Glutamatergic neuron (in vitro differentiated cells): ENCODE data around the gene CCDC116. TPM values are rescaled to one million over a fixed set of nuclear protein-coding genes. Genes with fewer than 3 reads are reported as not detected.
"Not testable (repeated sequence)": the region's sequence is repeated elsewhere in the genome, so short reads cannot be mapped to it uniquely, and the experiment has no call there.

ENCODE experiments used
- DNase-seq: peaks from one replicate; pipeline ENCODE4 v3.0.0; 2022
- H3K27ac Mint-ChIP-seq: one replicate; pipeline ENCODE4 v1.8.0; 2020; ENCODE audit warnings: mild to moderate bottlenecking, mixed read lengths, inconsistent platforms; ENCODE audit not compliant: unreplicated experiment
- H3K27me3 Mint-ChIP-seq: one replicate; pipeline ENCODE4 v1.8.0; 2020; ENCODE audit warnings: mild to moderate bottlenecking, moderate library complexity, mixed read lengths, inconsistent platforms; ENCODE audit not compliant: unreplicated experiment
- H3K36me3 Mint-ChIP-seq: one replicate; pipeline ENCODE4 v1.8.0; 2020; ENCODE audit warnings: mild to moderate bottlenecking, mixed read lengths, inconsistent platforms; ENCODE audit not compliant: unreplicated experiment
- H3K4me1 Mint-ChIP-seq: one replicate; pipeline ENCODE4 v1.8.0; 2020; ENCODE audit warnings: mild to moderate bottlenecking, low read depth, mixed read lengths, inconsistent platforms; ENCODE audit not compliant: unreplicated experiment
- H3K4me3 Mint-ChIP-seq: one replicate; pipeline ENCODE4 v1.8.0; 2020; ENCODE audit warnings: mild to moderate bottlenecking, mixed read lengths, inconsistent platforms; ENCODE audit not compliant: unreplicated experiment
- H3K9me3 Mint-ChIP-seq: one replicate; pipeline ENCODE4 v1.8.0; 2020; ENCODE audit warnings: mild to moderate bottlenecking, moderate library complexity, mixed read lengths, inconsistent platforms; ENCODE audit not compliant: unreplicated experiment
- CTCF ChIP-seq: fragments of 200-600 bp; sonication (generic); IDR thresholded peaks from one replicate; pipeline ENCODE4 v1.5.0; 2021; ENCODE audit not compliant: partially characterized antibody, unreplicated experiment
- total RNA-seq: library from RNA; stranded (reverse); fragmentation: NEBNext Ultra II Directional; extraction: Animal tissue kit (Norgen Biotek cat#: 25700); gene quantifications from one replicate; pipeline ENCODE4 v1.2.1, GENCODE V29; 2021; ENCODE audit not compliant: unreplicated experiment

The CCDC116 gene
- total RNA-seq, 1 donor from 2014 or later, result 0.71 TPM

- Mint-ChIP-seq H3K27ac (no peak overlapping the region), H3K36me3 (no peaks in the 10 kb centered on the region), H3K9me3 (peaks cover 2% of the 10 kb centered on the region), H3K27me3 (peaks cover 8% of the 10 kb centered on the region), H3K4me1 (no peaks in the 10 kb centered on the region), H3K4me3 (no peak overlapping the region)
- no peak for TF ChIP-seq CTCF
- DNase-seq, result no peak
Observed at GRCh38 chr22:21634844-21635243, 2.3 kb downstream of the CCDC116 start.

DNA sequence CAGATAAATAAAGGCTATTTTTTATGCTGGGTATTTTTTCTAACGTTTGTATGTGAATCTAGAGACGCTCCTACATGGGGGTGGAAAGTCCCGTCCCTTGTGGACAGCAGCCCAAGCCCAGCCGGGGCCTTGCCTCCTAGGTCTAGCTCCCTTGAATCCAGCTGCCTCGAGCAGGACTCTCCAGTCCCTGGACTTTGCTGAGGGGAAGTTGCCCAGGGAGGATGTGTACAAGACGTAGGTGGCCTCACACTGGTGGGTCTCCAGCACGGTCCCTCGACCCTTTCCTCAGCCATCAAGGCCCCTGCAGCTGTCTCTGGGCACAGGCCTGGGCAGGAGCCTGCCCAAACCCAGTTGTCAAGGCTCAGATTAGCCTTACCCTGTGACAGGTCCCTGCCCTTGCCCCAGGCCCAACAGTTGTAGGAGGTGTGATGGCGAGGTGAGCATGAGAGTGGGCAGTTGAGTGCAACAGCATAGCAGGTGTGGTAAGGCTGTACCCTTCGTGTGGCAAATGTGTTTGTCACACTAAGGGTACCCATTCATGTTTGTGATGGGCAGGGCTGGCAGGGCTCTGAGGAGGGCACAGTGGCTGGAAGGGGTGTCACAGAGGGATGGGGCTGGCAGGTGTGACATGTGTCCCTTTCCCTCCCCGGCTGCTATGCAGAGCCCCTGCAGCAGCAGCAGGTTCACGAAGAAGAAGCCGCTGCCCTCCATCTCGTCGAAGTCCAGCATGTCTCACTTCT lies 3.4 kb downstream of the CCDC116 start:
- H3K27me3 Mint-ChIP-seq, result peaks cover 10% of the 10 kb centered on the region
- H3K4me1 Mint-ChIP-seq, result peaks cover 2% of the 10 kb centered on the region
- no peak overlapping the region for H3K4me3 Mint-ChIP-seq
- no peak overlapping the region for H3K27ac Mint-ChIP-seq
- TF ChIP-seq CTCF, result no peak
- no peaks in the 10 kb centered on the region for H3K36me3 Mint-ChIP-seq
- DNase-seq, result no peak
- H3K9me3 Mint-ChIP-seq, result peaks cover 2% of the 10 kb centered on the region

- H3K4me3 Mint-ChIP-seq, result no peak overlapping the region
- no peaks in the 10 kb centered on the region for H3K36me3 Mint-ChIP-seq
- no peak overlapping the region for H3K27ac Mint-ChIP-seq
- peaks cover 9% of the 10 kb centered on the region for H3K27me3 Mint-ChIP-seq
- TF ChIP-seq CTCF, result no peak
- peaks cover 2% of the 10 kb centered on the region for H3K9me3 Mint-ChIP-seq
- H3K4me1 Mint-ChIP-seq, result peaks cover 8% of the 10 kb centered on the region
- no peak for DNase-seq
Observed at GRCh38 chr22:21636629-21637218, 4.2 kb downstream of the CCDC116 start.

GRCh38 chr22:21637450-21637849 lies 4.9 kb downstream of the CCDC116 start:
- not testable (repeated sequence) for H3K4me1 Mint-ChIP-seq, H3K27ac Mint-ChIP-seq, H3K4me3 Mint-ChIP-seq, H3K27me3 Mint-ChIP-seq, H3K36me3 Mint-ChIP-seq, H3K9me3 Mint-ChIP-seq, DNase-seq

GRCh38 chr22:21639359-21639758 lies 6.8 kb downstream of the CCDC116 start:
- H3K27ac Mint-ChIP-seq, result no peak overlapping the region
- H3K9me3 Mint-ChIP-seq, result peaks cover 2% of the 10 kb centered on the region
- H3K36me3 Mint-ChIP-seq, result no peaks in the 10 kb centered on the region
- peaks cover 9% of the 10 kb centered on the region for H3K27me3 Mint-ChIP-seq
- peaks cover 12% of the 10 kb centered on the region for H3K4me1 Mint-ChIP-seq
- no peak for TF ChIP-seq CTCF
- no peak overlapping the region for H3K4me3 Mint-ChIP-seq
- no peak for DNase-seq
